Measurements from ENCODE around the gene TULP3.

Gene TULP3

DNA sequence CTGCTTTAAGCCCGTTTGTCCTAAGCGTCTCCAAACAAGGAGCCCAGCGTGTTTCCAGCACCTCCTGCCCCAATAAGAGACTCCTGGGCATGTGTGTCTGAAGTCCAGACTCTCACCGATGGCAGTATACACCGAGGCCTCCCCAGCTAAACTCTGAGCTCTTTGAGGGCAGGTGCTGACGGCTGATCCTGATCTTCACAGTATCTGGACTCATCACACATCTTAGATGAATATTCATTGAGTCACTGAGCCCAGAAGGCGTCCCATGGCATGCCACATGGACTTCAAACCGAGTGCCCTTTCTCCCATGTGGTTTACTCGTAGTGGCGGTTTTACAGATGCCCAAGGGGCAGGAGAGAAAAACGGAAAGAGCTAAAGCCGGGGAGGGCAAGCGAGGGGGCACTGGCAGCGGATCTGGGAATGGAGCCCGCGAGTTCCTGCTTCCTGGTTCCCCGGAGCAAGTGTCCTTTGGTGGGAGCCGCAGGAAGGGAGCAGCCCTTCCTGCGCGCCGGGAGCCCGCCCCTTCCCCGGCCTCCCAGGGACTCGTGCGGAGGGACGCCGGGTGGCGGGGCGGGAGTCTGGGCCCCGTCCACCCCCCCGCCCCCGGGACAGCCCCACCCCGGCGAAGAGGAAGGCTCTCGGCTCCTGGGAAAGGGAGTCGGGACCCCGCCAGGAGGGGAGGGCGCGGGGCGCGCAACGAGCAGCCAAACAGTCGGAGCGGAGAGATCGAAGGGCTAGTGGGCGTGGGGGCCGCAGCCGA is 67.9 kb downstream of the TULP3 start:
- Histone ChIP-seq H3K4me3 (ENCODE audit: control insufficient read depth in 1 of 7, extremely low read depth in 1 of 7, insufficient read depth in 4 of 7, low read depth in 2 of 7, low read length in 6 of 7) (peak overlapping the region in 6 of 7 experiments; percentile 19 to 70 (median 50)), H3K36me3 (ENCODE audit: control insufficient read depth in 4 of 4, insufficient read depth in 4 of 4, low read length in 3 of 4) (no peaks in the 10 kb centered on the region), H3K27ac (ENCODE audit: insufficient read depth in 1 of 2, low read depth in 1 of 2, low read length in 2 of 2, poor library complexity in 1 of 2, severe bottlenecking in 2 of 2) (no peak overlapping the region), H3K27me3 (replicated peaks in 2 of 5; ENCODE audit: control insufficient read depth in 4 of 5, insufficient read depth in 5 of 5, low read length in 4 of 5) (peaks cover 7 to 71% (median 33%) of the 10 kb centered on the region in 5 experiments), H3K4me1 (ENCODE audit: control extremely low read depth in 1 of 4, control insufficient read depth in 4 of 4, insufficient read depth in 4 of 4, low read length in 3 of 4) (peaks cover 0 to 24% (median 19%) of the 10 kb centered on the region in 4 experiments), H3K9me3 (ENCODE audit: control extremely low read depth in 1 of 5, control insufficient read depth in 4 of 5, insufficient read depth in 2 of 5, low read depth in 1 of 5, low read length in 4 of 5) (no peaks in the 10 kb centered on the region)
- peak in 2 of 3 donors; percentile 25 to 29 for DNase-seq
- ChIA-PET POLR2A (no interaction called here), CTCF (no interaction called here)
- WGBS (ENCODE audit: insufficient coverage), result 1% methylated on average over 36 of the region's 48 CpGs

DNA sequence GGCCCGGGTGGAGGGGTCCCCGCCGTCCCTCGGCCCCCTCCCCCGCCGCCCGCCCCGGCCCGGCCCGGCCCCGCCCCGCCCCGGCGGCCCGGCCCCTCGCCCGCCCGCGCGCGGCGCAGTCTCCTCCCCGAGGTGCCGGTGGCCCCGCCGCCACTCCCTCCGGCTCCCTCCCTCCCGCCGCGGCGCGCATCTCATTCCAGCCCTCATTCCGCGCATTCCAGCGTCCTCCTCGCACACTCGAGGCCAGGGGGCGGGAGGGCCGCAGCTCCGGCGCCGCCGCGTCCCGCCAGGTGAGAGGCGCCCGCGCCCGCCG is 68.5 kb downstream of the TULP3 start, which contains the start of gene TEAD4:
TEAD4 (plus strand) TSS at position 206 of the 313 bp plus-strand sequence.
- peak within 1 kb of the TSS; percentile 28 to 73 (median 58) for H3K4me3 ChIP-seq (ENCODE audit: control insufficient read depth in 1 of 7, extremely low read depth in 1 of 7, insufficient read depth in 4 of 7, low read depth in 2 of 7, low read length in 6 of 7)
- peaks cover 0 to 24% (median 19%) of the 10 kb centered on the region in 4 experiments for H3K4me1 ChIP-seq (ENCODE audit: control extremely low read depth in 1 of 4, control insufficient read depth in 4 of 4, insufficient read depth in 4 of 4, low read length in 3 of 4)
- H3K27ac ChIP-seq (ENCODE audit: insufficient read depth in 1 of 2, low read depth in 1 of 2, low read length in 2 of 2, poor library complexity in 1 of 2, severe bottlenecking in 2 of 2), result no peak within 1 kb of the TSS
- H3K36me3 ChIP-seq (ENCODE audit: control insufficient read depth in 4 of 4, insufficient read depth in 4 of 4, low read length in 3 of 4), result no peaks in the 10 kb centered on the region
- ChIA-PET CTCF (no interaction called here), POLR2A (no interaction called here)
- peaks cover 7 to 75% (median 33%) of the 10 kb centered on the region in 5 experiments for H3K27me3 ChIP-seq (replicated peaks in 2 of 5; ENCODE audit: control insufficient read depth in 4 of 5, insufficient read depth in 5 of 5, low read length in 4 of 5)
- peak in 1 of 3 donors; percentile 11 for DNase-seq
- no peaks in the 10 kb centered on the region for H3K9me3 ChIP-seq (ENCODE audit: control extremely low read depth in 1 of 5, control insufficient read depth in 4 of 5, insufficient read depth in 2 of 5, low read depth in 1 of 5, low read length in 4 of 5)
- 0% methylated on average over 18 of the region's 50 CpGs for WGBS (ENCODE audit: insufficient coverage)

DNA sequence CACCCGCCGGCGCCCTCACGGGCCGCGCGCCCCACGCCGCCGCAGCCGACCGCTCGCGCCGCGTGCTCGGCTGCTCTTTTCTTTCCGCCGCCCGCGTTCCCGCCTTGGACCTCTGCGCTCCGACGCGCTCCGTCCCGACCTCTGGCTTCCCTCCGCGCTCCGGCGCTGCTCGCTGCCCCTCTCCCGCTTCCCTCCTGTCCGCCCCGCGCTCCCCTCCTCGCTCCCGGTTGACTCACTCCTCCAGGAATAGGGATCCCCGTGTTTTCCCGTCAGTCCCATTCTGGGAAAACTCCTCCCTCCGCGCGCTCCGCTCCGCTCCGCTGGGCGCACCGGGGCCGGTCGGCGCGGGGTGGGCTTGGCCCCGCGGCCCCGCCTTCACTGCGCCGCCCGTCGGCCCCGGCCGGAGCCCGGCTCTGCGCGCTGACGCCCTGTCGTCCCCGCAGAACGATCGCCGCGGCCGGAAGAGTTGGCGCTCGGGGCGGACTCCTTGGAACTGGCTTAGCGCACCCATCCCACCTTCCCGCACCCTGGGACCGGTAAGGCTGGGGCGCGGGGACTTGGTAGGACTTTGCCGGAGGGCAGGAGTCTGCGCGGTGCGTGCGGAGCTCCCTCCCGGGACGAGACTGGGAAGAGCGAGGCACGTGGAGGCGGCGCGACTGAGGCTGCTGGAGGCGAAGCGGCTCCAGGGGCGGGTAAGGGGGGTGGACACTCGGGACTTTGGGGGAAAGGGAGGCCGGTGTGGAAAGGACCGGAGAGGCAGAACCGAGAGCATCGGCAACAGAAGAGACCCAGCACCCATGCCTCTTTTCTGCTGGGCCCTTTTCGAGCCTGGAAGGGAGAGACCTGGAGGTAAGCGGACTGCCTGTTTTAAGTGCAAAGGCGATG is 69.1 kb downstream of the TULP3 start:
- Histone ChIP-seq H3K9me3 (ENCODE audit: control extremely low read depth in 1 of 5, control insufficient read depth in 4 of 5, insufficient read depth in 2 of 5, low read depth in 1 of 5, low read length in 4 of 5) (no peaks in the 10 kb centered on the region), H3K27ac (ENCODE audit: insufficient read depth in 1 of 2, low read depth in 1 of 2, low read length in 2 of 2, poor library complexity in 1 of 2, severe bottlenecking in 2 of 2) (no peak overlapping the region), H3K36me3 (ENCODE audit: control insufficient read depth in 4 of 4, insufficient read depth in 4 of 4, low read length in 3 of 4) (no peaks in the 10 kb centered on the region), H3K27me3 (replicated peaks in 2 of 5; ENCODE audit: control insufficient read depth in 4 of 5, insufficient read depth in 5 of 5, low read length in 4 of 5) (peaks cover 7 to 75% (median 33%) of the 10 kb centered on the region in 5 experiments), H3K4me3 (ENCODE audit: control insufficient read depth in 1 of 7, extremely low read depth in 1 of 7, insufficient read depth in 4 of 7, low read depth in 2 of 7, low read length in 6 of 7) (peak overlapping the region; percentile 28 to 73 (median 58)), H3K4me1 (ENCODE audit: control extremely low read depth in 1 of 4, control insufficient read depth in 4 of 4, insufficient read depth in 4 of 4, low read length in 3 of 4) (peaks cover 0 to 24% (median 19%) of the 10 kb centered on the region in 4 experiments)
- under 1% methylated on average over 98 of the region's 104 CpGs for WGBS (ENCODE audit: insufficient coverage)
- DNase-seq, result peak in 2 of 3 donors; percentile 25 to 47
- ChIA-PET CTCF (interaction anchor here (0.6 kb wide), 1 partner anchor 15 kb away, joined by 4 read pairs; no protein-coding TSS in a partner anchor), POLR2A (no interaction called here)

DNA sequence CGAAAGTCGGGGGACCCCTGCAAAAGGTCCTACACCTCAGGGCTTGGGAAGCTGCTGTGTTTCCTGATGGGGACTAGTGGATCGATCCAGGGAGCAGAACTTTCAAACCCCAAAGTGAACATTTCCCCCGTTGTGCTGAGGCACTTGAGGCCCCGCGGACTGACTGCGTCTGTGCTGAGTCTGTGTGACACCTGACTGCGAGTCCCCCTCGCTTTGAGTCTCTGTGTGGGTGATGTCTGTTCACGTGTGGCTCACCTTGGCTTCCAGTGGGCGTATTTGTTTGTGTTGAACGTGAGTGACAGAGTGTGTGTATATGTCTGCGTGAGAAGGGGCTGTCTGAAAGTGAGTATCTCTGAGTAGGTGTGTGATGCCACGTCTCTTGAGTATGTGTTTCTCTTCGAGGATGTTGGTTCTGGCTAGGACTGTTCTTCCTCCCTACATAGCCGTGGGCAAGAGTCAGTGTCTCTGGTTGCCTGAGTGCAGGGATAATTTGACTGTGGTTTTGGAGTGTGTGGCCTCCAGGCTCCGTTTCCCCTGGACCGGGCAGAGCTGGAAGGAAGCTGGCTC is 69.8 kb downstream of the TULP3 start:
- peaks cover 7 to 75% (median 33%) of the 10 kb centered on the region in 5 experiments for H3K27me3 ChIP-seq (replicated peaks in 2 of 5; ENCODE audit: control insufficient read depth in 4 of 5, insufficient read depth in 5 of 5, low read length in 4 of 5)
- ChIA-PET POLR2A (no interaction called here), CTCF (interaction anchor here (0.6 kb wide), 1 partner anchor 15 kb away, joined by 4 read pairs; no protein-coding TSS in a partner anchor)
- no peak overlapping the region for H3K27ac ChIP-seq (ENCODE audit: insufficient read depth in 1 of 2, low read depth in 1 of 2, low read length in 2 of 2, poor library complexity in 1 of 2, severe bottlenecking in 2 of 2)
- peak overlapping the region in 4 of 7 experiments; percentile 50 to 73 (median 70) for H3K4me3 ChIP-seq (ENCODE audit: control insufficient read depth in 1 of 7, extremely low read depth in 1 of 7, insufficient read depth in 4 of 7, low read depth in 2 of 7, low read length in 6 of 7)
- 9% methylated on average over 14 of the region's 18 CpGs for WGBS (ENCODE audit: insufficient coverage)
- H3K9me3 ChIP-seq (ENCODE audit: control extremely low read depth in 1 of 5, control insufficient read depth in 4 of 5, insufficient read depth in 2 of 5, low read depth in 1 of 5, low read length in 4 of 5), result no peaks in the 10 kb centered on the region
- DNase-seq, result peak in 2 of 3 donors; percentile 13 to 17
- no peaks in the 10 kb centered on the region for H3K36me3 ChIP-seq (ENCODE audit: control insufficient read depth in 4 of 4, insufficient read depth in 4 of 4, low read length in 3 of 4)
- peaks cover 0 to 24% (median 19%) of the 10 kb centered on the region in 4 experiments for H3K4me1 ChIP-seq (ENCODE audit: control extremely low read depth in 1 of 4, control insufficient read depth in 4 of 4, insufficient read depth in 4 of 4, low read length in 3 of 4)

DNA sequence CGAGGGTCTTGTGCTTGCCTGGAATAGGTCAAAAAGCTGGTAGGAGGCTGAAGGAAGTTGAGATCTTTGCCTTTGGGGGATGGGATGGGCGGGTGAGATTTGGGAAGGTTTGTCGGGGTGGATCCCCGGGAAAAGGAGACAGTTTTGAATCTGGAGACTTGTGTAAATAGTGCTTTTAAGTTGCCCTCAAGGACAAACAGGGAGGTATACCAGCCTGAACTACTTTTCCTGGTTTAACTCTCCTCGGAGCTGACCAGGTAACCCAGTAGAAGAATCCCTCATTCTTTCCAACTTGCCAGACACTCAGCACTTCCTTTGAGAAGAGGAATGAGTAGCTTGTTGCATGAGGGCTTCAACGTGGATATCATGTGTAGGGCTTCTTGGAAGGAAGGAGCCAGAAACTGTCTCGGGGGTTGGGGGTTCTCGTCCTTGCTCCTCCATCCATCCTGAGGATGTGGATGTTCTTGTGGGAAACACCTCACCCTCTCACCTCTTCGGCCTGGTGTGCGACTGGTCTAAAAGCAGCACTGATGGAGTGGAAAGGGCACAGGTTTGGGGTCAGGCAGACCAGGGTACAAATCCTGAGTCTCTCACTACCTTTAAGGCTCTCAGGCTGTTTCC is 70.4 kb downstream of the TULP3 start:
- Histone ChIP-seq H3K4me3 (ENCODE audit: control insufficient read depth in 1 of 7, extremely low read depth in 1 of 7, insufficient read depth in 4 of 7, low read depth in 2 of 7, low read length in 6 of 7) (no peak overlapping the region), H3K27ac (ENCODE audit: insufficient read depth in 1 of 2, low read depth in 1 of 2, low read length in 2 of 2, poor library complexity in 1 of 2, severe bottlenecking in 2 of 2) (no peak overlapping the region), H3K4me1 (ENCODE audit: control extremely low read depth in 1 of 4, control insufficient read depth in 4 of 4, insufficient read depth in 4 of 4, low read length in 3 of 4) (peaks cover 0 to 24% (median 19%) of the 10 kb centered on the region in 4 experiments), H3K27me3 (replicated peaks in 2 of 5; ENCODE audit: control insufficient read depth in 4 of 5, insufficient read depth in 5 of 5, low read length in 4 of 5) (peaks cover 7 to 71% (median 32%) of the 10 kb centered on the region in 5 experiments), H3K36me3 (ENCODE audit: control insufficient read depth in 4 of 4, insufficient read depth in 4 of 4, low read length in 3 of 4) (no peaks in the 10 kb centered on the region), H3K9me3 (ENCODE audit: control extremely low read depth in 1 of 5, control insufficient read depth in 4 of 5, insufficient read depth in 2 of 5, low read depth in 1 of 5, low read length in 4 of 5) (no peaks in the 10 kb centered on the region)
- ChIA-PET CTCF (no interaction called here), POLR2A (no interaction called here)
- no peak for DNase-seq
- 41% methylated on average over 7 of the region's 10 CpGs for WGBS (ENCODE audit: insufficient coverage)

DNA sequence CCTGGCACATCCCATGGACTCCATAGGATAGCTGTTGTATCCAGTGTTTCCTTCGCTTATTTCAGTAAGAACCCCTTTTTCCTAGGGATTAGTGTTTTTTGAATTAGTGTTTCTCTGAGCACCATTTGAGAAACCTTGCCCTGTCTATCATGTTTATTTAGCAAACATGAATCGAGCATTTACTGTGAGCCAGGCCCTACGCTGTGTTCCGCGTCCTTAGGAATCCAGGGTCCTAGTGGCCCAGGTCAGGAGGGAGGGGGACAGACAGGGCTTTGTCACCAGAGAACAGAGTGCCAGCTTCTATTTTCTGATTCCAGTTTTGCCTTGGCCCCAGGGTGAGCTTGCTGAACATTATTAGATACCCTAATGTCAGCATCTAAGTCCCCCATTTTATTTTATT is 71.0 kb downstream of the TULP3 start:
- CTCF ChIA-PET, result no interaction called here
- Histone ChIP-seq H3K27ac (ENCODE audit: insufficient read depth in 1 of 2, low read depth in 1 of 2, low read length in 2 of 2, poor library complexity in 1 of 2, severe bottlenecking in 2 of 2) (no peak overlapping the region), H3K27me3 (replicated peaks in 2 of 5; ENCODE audit: control insufficient read depth in 4 of 5, insufficient read depth in 5 of 5, low read length in 4 of 5) (peaks cover 7 to 67% (median 29%) of the 10 kb centered on the region in 5 experiments), H3K36me3 (ENCODE audit: control insufficient read depth in 4 of 4, insufficient read depth in 4 of 4, low read length in 3 of 4) (no peaks in the 10 kb centered on the region), H3K9me3 (ENCODE audit: control extremely low read depth in 1 of 5, control insufficient read depth in 4 of 5, insufficient read depth in 2 of 5, low read depth in 1 of 5, low read length in 4 of 5) (no peaks in the 10 kb centered on the region), H3K4me1 (ENCODE audit: control extremely low read depth in 1 of 4, control insufficient read depth in 4 of 4, insufficient read depth in 4 of 4, low read length in 3 of 4) (peaks cover 0 to 24% (median 19%) of the 10 kb centered on the region in 4 experiments), H3K4me3 (ENCODE audit: control insufficient read depth in 1 of 7, extremely low read depth in 1 of 7, insufficient read depth in 4 of 7, low read depth in 2 of 7, low read length in 6 of 7) (no peak overlapping the region)
- WGBS (ENCODE audit: insufficient coverage), result 91% methylated on average over 4 of the region's 5 CpGs
- DNase-seq, result no peak
- POLR2A ChIA-PET, result no interaction called here
